Calu3 (cell line): Measurements from ENCODE around the gene DGKI. TPM values are rescaled to one million over a fixed set of nuclear protein-coding genes. Genes with fewer than 3 reads are reported as not detected.

Experiments
- BruUV-seq: library from RNA; stranded (reverse); fragments of 400-500 nt; replicated peaks from 2 replicates; lab custom pipeline; 2021; lab: Mats Ljungman, UMichigan
- CTCF ChIA-PET: fragments of 300-600 bp; sonication (Branson Sonifier 250); formaldehyde crosslinking; loops from one replicate; lab custom pipeline; 2022; ENCODE audit warnings: antibody characterized with exemption; lab: Charles Lee
- DNase-seq: peaks from one replicate; pipeline ENCODE4 v3.0.0; 2022
- H3K27ac Mint-ChIP-seq: one replicate; pipeline ENCODE4 v1.8.0; 2022; ENCODE audit warnings: mixed read lengths; ENCODE audit not compliant: unreplicated experiment
- H3K27me3 Mint-ChIP-seq: one replicate; pipeline ENCODE4 v1.8.0; 2022; ENCODE audit warnings: mixed read lengths; ENCODE audit not compliant: unreplicated experiment
- H3K36me3 Mint-ChIP-seq: one replicate; pipeline ENCODE4 v1.8.0; 2022; ENCODE audit warnings: mild to moderate bottlenecking, moderate library complexity, mixed read lengths; ENCODE audit not compliant: insufficient read depth, unreplicated experiment
- H3K4me1 Mint-ChIP-seq: one replicate; pipeline ENCODE4 v1.8.0; 2022; ENCODE audit warnings: mild to moderate bottlenecking, low read depth, mixed read lengths; ENCODE audit not compliant: unreplicated experiment
- H3K4me3 Mint-ChIP-seq: one replicate; pipeline ENCODE4 v1.8.0; 2022; ENCODE audit warnings: mild to moderate bottlenecking, low read depth, moderate library complexity, mixed read lengths; ENCODE audit not compliant: unreplicated experiment
- H3K9me3 Mint-ChIP-seq: one replicate; pipeline ENCODE4 v1.8.0; 2022; ENCODE audit warnings: low read depth, mixed read lengths; ENCODE audit not compliant: unreplicated experiment
- CTCF ChIP-seq: fragments of 200-600 bp; IDR thresholded peaks from one replicate; pipeline ENCODE4 v1.8.0; 2022; ENCODE audit warnings: antibody characterized with exemption; ENCODE audit not compliant: unreplicated experiment
- intact Hi-C: fragments of 100-400 bp; cut with micrococcal nuclease; formaldehyde crosslinking; loops from one replicate; pipeline ENCODE4 v1.10.0; 2022; ENCODE audit not compliant: unreplicated experiment
- total RNA-seq: library from RNA; stranded (reverse); gene quantifications from 2 replicates; pipeline ENCODE4 v1.2.3, GENCODE V29; 2022

The DGKI gene
- total RNA-seq, 1 experiment from 2014 or later, result not detected

- intact Hi-C loops, result no loop called here
- Mint-ChIP-seq H3K27me3 (peaks cover 17% of the 10 kb centered on the region), H3K36me3 (no peaks in the 10 kb centered on the region), H3K4me3 (no peak overlapping the region), H3K4me1 (no peaks in the 10 kb centered on the region), H3K9me3 (peaks cover 6% of the 10 kb centered on the region), H3K27ac (no peak overlapping the region)
- DNase-seq, result no peak
- BruUV-seq, result no TSS peak
- TF ChIP-seq CTCF, result no peak
- CTCF ChIA-PET, result no interaction called here
Observed at GRCh38 chr7:137772748-137773147, 74.0 kb downstream of the DGKI start.

- H3K4me1 Mint-ChIP-seq, result no peaks in the 10 kb centered on the region
- CTCF ChIA-PET, result no interaction called here
- intact Hi-C loops, result no loop called here
- H3K4me3 Mint-ChIP-seq, result no peak overlapping the region
- no peaks in the 10 kb centered on the region for H3K36me3 Mint-ChIP-seq
- BruUV-seq, result no TSS peak
- no peak overlapping the region for H3K27ac Mint-ChIP-seq
- no peak for TF ChIP-seq CTCF
- peaks cover 22% of the 10 kb centered on the region for H3K27me3 Mint-ChIP-seq
- no peak for DNase-seq
- peaks cover 7% of the 10 kb centered on the region for H3K9me3 Mint-ChIP-seq
Observed at GRCh38 chr7:137772316-137772715, 74.5 kb downstream of the DGKI start.

GRCh38 chr7:137771679-137772078 lies 75.1 kb downstream of the DGKI start:
- BruUV-seq, result no TSS peak
- no peak overlapping the region for H3K4me3 Mint-ChIP-seq
- no peaks in the 10 kb centered on the region for H3K4me1 Mint-ChIP-seq
- no peak overlapping the region for H3K27ac Mint-ChIP-seq
- CTCF ChIA-PET, result no interaction called here
- DNase-seq, result no peak
- intact Hi-C loops, result no loop called here
- no peaks in the 10 kb centered on the region for H3K36me3 Mint-ChIP-seq
- H3K27me3 Mint-ChIP-seq, result peaks cover 28% of the 10 kb centered on the region
- peaks cover 10% of the 10 kb centered on the region for H3K9me3 Mint-ChIP-seq
- no peak for TF ChIP-seq CTCF

GRCh38 chr7:137771273-137771672 lies 75.5 kb downstream of the DGKI start:
- BruUV-seq, result no TSS peak
- no peaks in the 10 kb centered on the region for H3K4me1 Mint-ChIP-seq
- peaks cover 6% of the 10 kb centered on the region for H3K9me3 Mint-ChIP-seq
- no peak overlapping the region for H3K27ac Mint-ChIP-seq
- peaks cover 30% of the 10 kb centered on the region for H3K27me3 Mint-ChIP-seq
- no peaks in the 10 kb centered on the region for H3K36me3 Mint-ChIP-seq
- DNase-seq, result no peak
- intact Hi-C loops, result no loop called here
- no peak overlapping the region for H3K4me3 Mint-ChIP-seq
- no peak for TF ChIP-seq CTCF
- CTCF ChIA-PET, result no interaction called here
